H9 (cell line): ENCODE results near the gene CNTFR. TPM values are rescaled to one million over a fixed set of nuclear protein-coding genes. Genes with fewer than 3 reads are reported as not detected.

Experiments used
- DNase-seq: peaks from one replicate; pipeline ENCODE4 v3.0.0-alpha.2; 2017
- H2AFZ ChIP-seq: one replicate; pipeline ENCODE4 v1.6.1; 2013; ENCODE audit warnings: mild to moderate bottlenecking, low read length, control low read depth, moderate library complexity
- H2AK5ac ChIP-seq: 2 replicates; pipeline ENCODE4 v1.6.1; 2013; ENCODE audit warnings: low read length, control low read depth, mixed read lengths; ENCODE audit not compliant: insufficient read length
- H2BK120ac ChIP-seq: one replicate; pipeline ENCODE4 v1.6.1; 2013; ENCODE audit warnings: low read depth, mild to moderate bottlenecking, low read length, control low read depth, inconsistent platforms; ENCODE audit not compliant: poor library complexity, severe bottlenecking
- H2BK12ac ChIP-seq: 2 replicates; pipeline ENCODE4 v1.6.1; 2013; ENCODE audit warnings: low read length, control low read depth, mixed read lengths, low read depth; ENCODE audit not compliant: insufficient read length
- H2BK15ac ChIP-seq: 2 replicates; pipeline ENCODE4 v1.6.1; 2013; ENCODE audit warnings: low read depth, low read length, control low read depth
- H2BK20ac ChIP-seq: one replicate; pipeline ENCODE4 v1.6.1; 2013; ENCODE audit warnings: low read depth, mild to moderate bottlenecking, low read length, control low read depth, inconsistent platforms; ENCODE audit not compliant: poor library complexity, severe bottlenecking
- H2BK5ac ChIP-seq: 2 replicates; pipeline ENCODE4 v1.6.1; 2013; ENCODE audit warnings: low read length, control low read depth, mixed read lengths; ENCODE audit not compliant: insufficient read length
- H3K14ac ChIP-seq: 2 replicates; pipeline ENCODE4 v1.6.1; 2013; ENCODE audit warnings: low read length, control low read depth; ENCODE audit not compliant: insufficient read depth
- H3K18ac ChIP-seq: 2 replicates; pipeline ENCODE4 v1.6.1; 2013; ENCODE audit warnings: low read depth, mild to moderate bottlenecking, mixed read lengths, low read length, control low read depth; ENCODE audit not compliant: insufficient read length
- H3K23ac ChIP-seq: 2 replicates; pipeline ENCODE4 v1.6.1; 2013; ENCODE audit warnings: low read length, control low read depth, mixed read lengths, low read depth; ENCODE audit not compliant: insufficient read length
- H3K23me2 ChIP-seq: 2 replicates; pipeline ENCODE4 v1.6.1; 2013; ENCODE audit warnings: low read depth, mild to moderate bottlenecking, mixed read lengths, low read length, control low read depth; ENCODE audit not compliant: insufficient read length, poor library complexity, severe bottlenecking
- H3K27ac ChIP-seq: 2 replicates; pipeline ENCODE4 v1.5.1; 2013; ENCODE audit warnings: low read length, control low read depth, mixed read lengths, low read depth; ENCODE audit not compliant: insufficient read length
- H3K27me3 ChIP-seq: 2 replicates; pipeline ENCODE4 v1.6.1; 2013; ENCODE audit warnings: low read length, control low read depth, inconsistent platforms; ENCODE audit not compliant: insufficient read depth
- H3K4ac ChIP-seq: 2 replicates; pipeline ENCODE4 v1.6.1; 2013; ENCODE audit warnings: low read depth, mild to moderate bottlenecking, control low read depth, inconsistent platforms, low read length, moderate library complexity
- H3K4me1 ChIP-seq: 2 replicates; pipeline ENCODE4 v1.6.1; 2013; ENCODE audit warnings: low read length, control low read depth, inconsistent platforms; ENCODE audit not compliant: insufficient read depth
- H3K4me2 ChIP-seq: 2 replicates; pipeline ENCODE4 v1.6.1; 2013; ENCODE audit warnings: low read length, control low read depth, mixed read lengths; ENCODE audit not compliant: insufficient read length, insufficient read depth
- H3K56ac ChIP-seq: 2 replicates; pipeline ENCODE4 v1.6.1; 2013; ENCODE audit warnings: low read depth, mild to moderate bottlenecking, mixed read lengths, low read length, control low read depth; ENCODE audit not compliant: insufficient read length
- H3K79me1 ChIP-seq: 2 replicates; pipeline ENCODE4 v1.6.1; 2013; ENCODE audit warnings: low read depth, mild to moderate bottlenecking, moderate library complexity, low read length, control low read depth, inconsistent platforms; ENCODE audit not compliant: insufficient read depth, poor library complexity, severe bottlenecking
- H3K79me2 ChIP-seq: 2 replicates; pipeline ENCODE4 v1.6.1; 2013; ENCODE audit warnings: low read length, control low read depth, inconsistent platforms; ENCODE audit not compliant: insufficient read depth
- H3K9ac ChIP-seq: 2 replicates; pipeline ENCODE4 v1.6.1; 2013; ENCODE audit warnings: low read length, control low read depth, mixed read lengths; ENCODE audit not compliant: insufficient read length; ENCODE audit errors: extremely low read depth
- H3K9me3 ChIP-seq: one replicate; pipeline ENCODE4 v1.6.1; 2013; ENCODE audit warnings: low read depth, low read length, inconsistent platforms; ENCODE audit not compliant: control insufficient read depth
- H3T11ph ChIP-seq: one replicate; pipeline ENCODE4 v1.6.1; 2013; ENCODE audit warnings: mild to moderate bottlenecking, low read length, control low read depth, inconsistent platforms
- H4K20me1 ChIP-seq: one replicate; pipeline ENCODE4 v1.6.1; 2013; ENCODE audit not compliant: control insufficient read depth, insufficient read length, insufficient read depth
- H4K5ac ChIP-seq: 2 replicates; pipeline ENCODE4 v1.6.1; 2013; ENCODE audit warnings: low read depth, mild to moderate bottlenecking, mixed read lengths, low read length, control low read depth; ENCODE audit not compliant: insufficient read length
- H4K8ac ChIP-seq: replicated peaks from 2 replicates; pipeline ENCODE4 v1.6.1; 2013; ENCODE audit warnings: low read length, control low read depth, mixed read lengths, low read depth; ENCODE audit not compliant: insufficient read length
- H4K91ac ChIP-seq: 2 replicates; pipeline ENCODE4 v1.6.1; 2013; ENCODE audit warnings: low read depth, mild to moderate bottlenecking, moderate library complexity, mixed read lengths, low read length, control low read depth; ENCODE audit not compliant: insufficient read length
- H3K27ac Mint-ChIP-seq, 3 experiments: 2 replicates in 2 of 3; 3 replicates in 1 of 3; pipeline ENCODE4 v1.8.0; 2020 to 2021; ENCODE audit warnings: mixed read lengths in 3 of 3, mild to moderate bottlenecking in 1 of 3, moderate library complexity in 1 of 3
- H3K27me3 Mint-ChIP-seq: 2 replicates; pipeline ENCODE4 v1.8.0; 2021; ENCODE audit warnings: low read depth, mild to moderate bottlenecking, moderate library complexity, mixed read lengths
- H3K36me3 Mint-ChIP-seq, 3 experiments: 2 replicates in 2 of 3; 3 replicates in 1 of 3; pipeline ENCODE4 v1.8.0; 2020 to 2021; ENCODE audit warnings: low read depth in 3 of 3, mixed read lengths in 3 of 3; ENCODE audit not compliant: insufficient read depth in 1 of 3
- H3K4me1 Mint-ChIP-seq, 2 experiments: 2 replicates each; pipeline ENCODE4 v1.8.0; 2020; ENCODE audit warnings: mixed read lengths in 2 of 2
- H3K4me3 Mint-ChIP-seq, 2 experiments: 2 replicates in 1 of 2; 3 replicates in 1 of 2; pipeline ENCODE4 v1.8.0; 2020 to 2021; ENCODE audit warnings: mild to moderate bottlenecking in 2 of 2, mixed read lengths in 2 of 2, moderate library complexity in 1 of 2
- H3K9me3 Mint-ChIP-seq, 2 experiments: 2 replicates in 1 of 2; 3 replicates in 1 of 2; pipeline ENCODE4 v1.8.0; 2020; ENCODE audit warnings: mild to moderate bottlenecking in 2 of 2, mixed read lengths in 2 of 2, moderate library complexity in 1 of 2
- CTCF ChIP-seq: fragments of 200-600 bp; sonication (generic); conservative IDR thresholded peaks from 3 replicates; pipeline ENCODE4 v1.8.0; 2021; ENCODE audit warnings: antibody characterized with exemption, mild to moderate bottlenecking
- WGBS: extraction: QIAGEN DNeasy Blood & Tissue Kit; methylation state at CpG from one replicate; pipeline ENCODE4 v1.1.7; 2013; ENCODE audit warnings: missing lambda C conversion rate, low lambda C conversion rate, mixed read lengths; ENCODE audit not compliant: insufficient read length; ENCODE audit errors: extremely low coverage; 5-methylcytosine and 5-hydroxymethylcytosine counted together
- total RNA-seq: library from RNA; stranded (reverse); gene quantifications from 2 replicates; pipeline ENCODE4 v1.2.1, GENCODE V29; 2021

Gene CNTFR
- total RNA-seq, 1 experiment from 2014 or later = 0.55 TPM

DNA sequence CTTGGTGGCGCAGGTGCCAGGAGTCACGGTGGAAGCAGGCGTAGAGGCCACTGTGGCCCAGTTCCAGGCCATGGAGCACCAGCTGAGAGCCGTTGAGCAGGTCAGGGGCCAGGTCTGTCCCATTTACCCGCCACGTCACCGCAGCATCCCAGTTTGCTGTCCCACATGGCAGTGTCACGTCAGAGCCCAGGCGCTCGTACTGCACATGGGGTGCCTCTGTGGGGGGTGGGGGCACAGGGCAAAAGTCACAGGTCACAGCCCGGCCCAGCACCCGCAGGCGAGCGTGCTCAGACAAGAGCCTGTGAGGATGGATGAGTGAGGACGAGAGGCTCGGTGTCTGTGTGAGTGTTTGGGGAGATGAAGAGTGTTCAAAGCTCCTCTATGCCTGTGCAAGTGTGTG is 24.9 kb downstream of the CNTFR start:
- Histone ChIP-seq H3K4me1 (peaks cover 4% of the 10 kb centered on the region; the same call in 1 of the 2 replicates), H3K14ac (no peak overlapping the region), H2BK20ac (no peak overlapping the region), H4K5ac (no peak overlapping the region), H4K91ac (no peak overlapping the region), H4K20me1 (no peaks in the 10 kb centered on the region), H3K4me2 (no peak overlapping the region), H3K18ac (no peak overlapping the region), H3K79me2 (no peaks in the 10 kb centered on the region), H2BK5ac (no peak overlapping the region), H3K23me2 (no peaks in the 10 kb centered on the region), H3K27ac (no peak overlapping the region), H2BK15ac (no peak overlapping the region), H3K79me1 (no peaks in the 10 kb centered on the region), H3K23ac (no peak overlapping the region), H3K9ac (no peak overlapping the region), H3T11ph (no peak overlapping the region), H2AK5ac (no peak overlapping the region), H3K56ac (no peak overlapping the region), H2BK120ac (no peak overlapping the region), H3K4ac (no peak overlapping the region), H2BK12ac (no peak overlapping the region), H3K27me3 (no peaks in the 10 kb centered on the region), H3K9me3 (no peaks in the 10 kb centered on the region), H4K8ac (no peak overlapping the region), H2AFZ (no peak overlapping the region)
- H3K36me3 Mint-ChIP-seq = no peaks in the 10 kb centered on the region
- no peak overlapping the region for H3K4me3 Mint-ChIP-seq
- peaks cover 39% of the 10 kb centered on the region for H3K27me3 Mint-ChIP-seq
- no peak for DNase-seq
- no peak for TF ChIP-seq CTCF
- H3K4me1 Mint-ChIP-seq = peaks cover 19 to 37% of the 10 kb centered on the region in 2 experiments
- WGBS = no CpG with 5 or more reads among the region's 16 CpGs
- H3K27ac Mint-ChIP-seq = no peak overlapping the region
- H3K9me3 Mint-ChIP-seq = 0 out of 5 replicates have a peak, but pooled peaks cover 0 to 2% of the 10 kb centered on the region in 2 experiments
